Ectodermal cell (in vitro differentiated cells): Measurements from ENCODE around the gene NAV2.

Experiments
- H3K27ac ChIP-seq: 2 replicates; pipeline ENCODE4 v1.7.0; 2013; ENCODE audit warnings: mild to moderate bottlenecking, low read depth, low read length; ENCODE audit not compliant: insufficient read depth, poor library complexity, severe bottlenecking
- H3K27me3 ChIP-seq: 2 replicates; pipeline ENCODE4 v1.7.0; 2013; ENCODE audit warnings: mild to moderate bottlenecking, low read length; ENCODE audit not compliant: insufficient read depth, control insufficient read depth, poor library complexity, severe bottlenecking
- H3K36me3 ChIP-seq: one replicate; pipeline ENCODE4 v1.7.0; 2013; ENCODE audit warnings: low read length; ENCODE audit not compliant: control insufficient read depth, insufficient read depth
- H3K4me1 ChIP-seq: one replicate; pipeline ENCODE4 v1.7.0; 2013; ENCODE audit warnings: low read length; ENCODE audit not compliant: control insufficient read depth, insufficient read depth
- H3K4me3 ChIP-seq: 2 replicates; pipeline ENCODE4 v1.7.0; 2013; ENCODE audit warnings: low read depth, low read length, control low read depth; ENCODE audit not compliant: insufficient read depth
- H3K9me3 ChIP-seq: 2 replicates; pipeline ENCODE4 v1.7.0; 2013; ENCODE audit warnings: mild to moderate bottlenecking, low read length, moderate library complexity; ENCODE audit not compliant: control insufficient read depth
- whole genome bisulfite sequencing, 2 experiments: methylation state at CpG; one replicate each; pipeline ENCODE4 v1.1.7; 2013; ENCODE audit warnings: missing lambda C conversion rate in 2 of 2; 5-methylcytosine and 5-hydroxymethylcytosine counted together

NAV2 gene

GRCh38 chr11:20105427-20105826, 392.8 kb downstream of the NAV2 start:
- H3K4me3 ChIP-seq: no peak overlapping the region
- no peaks in the 10 kb centered on the region for H3K9me3 ChIP-seq
- no peak overlapping the region for H3K27ac ChIP-seq
- WGBS, 2 experiments: 96 to 97% methylated on average over 10 of the region's 10 CpGs
- no peaks in the 10 kb centered on the region for H3K27me3 ChIP-seq
- no peaks in the 10 kb centered on the region for H3K4me1 ChIP-seq
- H3K36me3 ChIP-seq: peaks cover 27% of the 10 kb centered on the region

- 95 to 97% methylated on average over 9 of the region's 9 CpGs for whole genome bisulfite sequencing, 2 experiments
- H3K4me3 ChIP-seq: no peak overlapping the region
Measured at GRCh38 chr11:20109731-20110445, 397.3 kb downstream of the NAV2 start.

GRCh38 chr11:20110908-20111669, 398.5 kb downstream of the NAV2 start:
- Histone ChIP-seq H3K27me3 (no peaks in the 10 kb centered on the region), H3K4me3 (no peak overlapping the region), H3K9me3 (no peaks in the 10 kb centered on the region), H3K4me1 (no peaks in the 10 kb centered on the region), H3K27ac (no peak overlapping the region), H3K36me3 (peaks cover 23% of the 10 kb centered on the region)
- 44 to 45% methylated on average over 8 of the region's 8 CpGs for WGBS, 2 experiments

More at GRCh38 chr11:20109731-20110445, 397.3 kb downstream of the NAV2 start:
- Histone ChIP-seq H3K4me1 (no peaks in the 10 kb centered on the region), H3K36me3 (peaks cover 30% of the 10 kb centered on the region), H3K27ac (no peak overlapping the region), H3K27me3 (no peaks in the 10 kb centered on the region), H3K9me3 (no peaks in the 10 kb centered on the region)

GRCh38 chr11:20111871-20112270, 399.2 kb downstream of the NAV2 start:
- no peak overlapping the region for H3K4me3 ChIP-seq
- no peaks in the 10 kb centered on the region for H3K4me1 ChIP-seq
- H3K27ac ChIP-seq: no peak overlapping the region
- H3K27me3 ChIP-seq: no peaks in the 10 kb centered on the region
- H3K36me3 ChIP-seq: peaks cover 23% of the 10 kb centered on the region
- no peaks in the 10 kb centered on the region for H3K9me3 ChIP-seq
- 89 to 92% methylated on average over 1 of the region's 1 CpG for WGBS, 2 experiments

- Histone ChIP-seq H3K36me3 (peaks cover 22% of the 10 kb centered on the region), H3K4me1 (no peaks in the 10 kb centered on the region), H3K4me3 (no peak overlapping the region), H3K27ac (no peak overlapping the region), H3K9me3 (no peaks in the 10 kb centered on the region), H3K27me3 (no peaks in the 10 kb centered on the region)
- 90 to 91% methylated on average over 15 of the region's 15 CpGs for WGBS, 2 experiments
Measured at GRCh38 chr11:20112291-20113148, 399.9 kb downstream of the NAV2 start.

- 97 to 98% methylated on average over 5 of the region's 5 CpGs for WGBS, 2 experiments
- H3K36me3 ChIP-seq: peaks cover 24% of the 10 kb centered on the region
Measured at GRCh38 chr11:20113149-20113438, 400.5 kb downstream of the NAV2 start.

GRCh38 chr11:20114588-20114987, 402.0 kb downstream of the NAV2 start:
- Histone ChIP-seq H3K4me3 (no peak overlapping the region), H3K36me3 (peaks cover 38% of the 10 kb centered on the region), H3K27me3 (no peaks in the 10 kb centered on the region), H3K9me3 (no peaks in the 10 kb centered on the region), H3K4me1 (no peaks in the 10 kb centered on the region), H3K27ac (no peak overlapping the region)
- 96% methylated on average over 10 of the region's 10 CpGs for WGBS, 2 experiments

More at GRCh38 chr11:20113149-20113438, 400.5 kb downstream of the NAV2 start:
- Histone ChIP-seq H3K27ac (no peak overlapping the region), H3K4me3 (no peak overlapping the region), H3K9me3 (no peaks in the 10 kb centered on the region), H3K27me3 (no peaks in the 10 kb centered on the region), H3K4me1 (no peaks in the 10 kb centered on the region)

GRCh38 chr11:20116825-20117224, 404.2 kb downstream of the NAV2 start:
- H3K36me3 ChIP-seq: peaks cover 39% of the 10 kb centered on the region

GRCh38 chr11:20117291-20117690, 404.7 kb downstream of the NAV2 start:
- H3K27me3 ChIP-seq: no peaks in the 10 kb centered on the region
- peaks cover 35% of the 10 kb centered on the region for H3K36me3 ChIP-seq
- H3K9me3 ChIP-seq: no peaks in the 10 kb centered on the region
- H3K4me3 ChIP-seq: no peak overlapping the region
- WGBS, 2 experiments: 95 to 96% methylated on average over 5 of the region's 5 CpGs
- no peaks in the 10 kb centered on the region for H3K4me1 ChIP-seq
- no peak overlapping the region for H3K27ac ChIP-seq

More at GRCh38 chr11:20116825-20117224, 404.2 kb downstream of the NAV2 start:
- WGBS, 2 experiments: 0% methylated on average over 1 of the region's 1 CpG
- Histone ChIP-seq H3K27me3 (no peaks in the 10 kb centered on the region), H3K27ac (no peak overlapping the region), H3K4me3 (no peak overlapping the region), H3K9me3 (no peaks in the 10 kb centered on the region), H3K4me1 (no peaks in the 10 kb centered on the region)

- 95 to 97% methylated on average over 15 of the region's 15 CpGs for WGBS, 2 experiments
- H3K36me3 ChIP-seq: peaks cover 33% of the 10 kb centered on the region
- no peaks in the 10 kb centered on the region for H3K27me3 ChIP-seq
- H3K4me1 ChIP-seq: no peaks in the 10 kb centered on the region
- no peaks in the 10 kb centered on the region for H3K9me3 ChIP-seq
- no peak overlapping the region for H3K4me3 ChIP-seq
- no peak overlapping the region for H3K27ac ChIP-seq
Measured at GRCh38 chr11:20118209-20118608, 405.6 kb downstream of the NAV2 start.
